NCI-H226 (cell line): Measurements from ENCODE around the gene SHISAL1.
"Not testable (repeated sequence)": the region's sequence is repeated elsewhere in the genome, so short reads cannot be mapped to it uniquely, and the experiment has no call there.

ENCODE experiments used
- DNase-seq: peaks from one replicate; pipeline ENCODE4 v3.0.0-alpha.2; 2015

The SHISAL1 gene

GRCh38 chr22:44325718-44326490, 13.2 kb upstream of the SHISAL1 start:
- no peak for DNase-seq

DNA sequence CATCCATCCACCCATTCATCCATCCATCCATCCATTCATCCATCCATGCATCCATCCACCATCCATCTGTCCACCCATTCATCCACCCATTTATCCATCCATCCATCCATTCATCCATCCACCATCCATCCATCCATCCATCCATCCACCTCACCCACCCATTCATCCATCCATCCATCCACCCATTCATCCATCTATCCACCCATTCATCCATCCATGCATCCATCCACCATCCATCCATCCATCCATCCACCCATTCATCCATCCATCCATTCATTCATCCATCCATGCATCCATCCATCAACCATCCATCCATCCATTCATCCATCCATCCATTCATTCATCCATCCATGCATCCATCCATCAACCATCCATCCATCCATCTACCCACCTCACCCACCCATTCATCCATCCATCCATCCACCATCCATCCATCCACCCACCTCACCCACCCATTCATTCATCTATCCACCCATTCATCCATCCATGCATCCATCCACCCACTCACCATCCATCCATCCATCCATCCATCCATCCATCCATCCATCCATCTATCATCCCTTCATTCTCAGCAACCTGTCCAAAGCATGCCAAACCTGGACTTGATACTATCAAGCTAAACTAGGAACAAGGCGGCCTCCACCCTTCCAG, 10.5 kb upstream of the SHISAL1 start:
- DNase-seq = not testable (repeated sequence)

GRCh38 chr22:44319685-44320084, 6.9 kb upstream of the SHISAL1 start:
- DNase-seq = no peak

GRCh38 chr22:44318751-44319150, 6.0 kb upstream of the SHISAL1 start:
- no peak for DNase-seq

GRCh38 chr22:44317886-44318637, 5.3 kb upstream of the SHISAL1 start:
- DNase-seq = no peak

DNA sequence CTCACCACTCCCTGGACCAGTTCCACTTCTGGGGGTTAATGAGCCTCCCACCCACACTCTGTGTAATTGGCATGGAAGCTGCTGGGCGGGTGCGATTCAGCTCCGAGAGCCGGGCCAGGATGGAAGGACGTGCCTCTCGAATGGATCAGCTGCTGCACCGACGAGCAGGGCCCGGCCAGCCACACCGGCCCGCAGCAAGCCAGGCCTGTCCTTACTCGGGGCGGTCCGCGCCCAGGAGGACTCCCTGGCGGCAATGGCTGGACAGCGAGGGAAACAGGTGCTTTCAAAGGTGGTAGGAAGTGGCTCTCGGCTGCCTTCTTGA, 4.3 kb upstream of the SHISAL1 start:
- DNase-seq = no peak

DNA sequence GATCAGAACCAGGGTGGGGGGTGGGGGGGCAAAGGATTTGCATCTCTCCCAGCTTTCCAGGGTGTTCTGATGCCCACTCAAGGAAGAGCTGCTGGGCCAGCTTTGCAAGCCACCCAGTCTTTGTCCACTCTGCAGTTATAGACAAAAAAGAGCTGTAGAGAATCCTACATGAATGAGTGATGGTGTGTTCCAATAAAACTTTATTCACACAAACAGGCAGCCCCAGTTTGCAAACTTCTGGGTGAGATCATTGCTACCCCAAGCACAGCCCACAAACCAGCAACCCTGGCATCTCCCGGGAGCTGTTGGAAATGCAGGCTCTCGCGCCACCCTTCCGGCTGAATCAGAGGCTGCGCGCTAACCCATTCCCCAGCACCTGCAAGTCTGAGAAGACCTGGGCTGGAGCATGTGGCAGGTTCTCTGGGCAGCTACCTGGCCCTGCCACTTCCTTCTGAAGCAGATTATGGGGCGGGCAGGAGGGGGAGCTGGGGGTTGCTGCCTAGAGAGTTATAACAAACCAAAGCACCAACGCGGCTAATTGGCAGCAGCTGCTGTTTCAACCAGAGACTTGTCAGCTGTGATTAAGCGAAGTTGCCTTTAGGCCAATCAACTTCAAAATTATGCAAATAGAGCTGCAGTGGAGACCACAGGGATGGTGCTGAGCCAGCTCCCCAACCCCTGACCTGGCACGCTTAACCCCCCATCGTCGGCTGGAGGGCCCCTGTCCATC, 3.8 kb upstream of the SHISAL1 start:
- no peak for DNase-seq

DNA sequence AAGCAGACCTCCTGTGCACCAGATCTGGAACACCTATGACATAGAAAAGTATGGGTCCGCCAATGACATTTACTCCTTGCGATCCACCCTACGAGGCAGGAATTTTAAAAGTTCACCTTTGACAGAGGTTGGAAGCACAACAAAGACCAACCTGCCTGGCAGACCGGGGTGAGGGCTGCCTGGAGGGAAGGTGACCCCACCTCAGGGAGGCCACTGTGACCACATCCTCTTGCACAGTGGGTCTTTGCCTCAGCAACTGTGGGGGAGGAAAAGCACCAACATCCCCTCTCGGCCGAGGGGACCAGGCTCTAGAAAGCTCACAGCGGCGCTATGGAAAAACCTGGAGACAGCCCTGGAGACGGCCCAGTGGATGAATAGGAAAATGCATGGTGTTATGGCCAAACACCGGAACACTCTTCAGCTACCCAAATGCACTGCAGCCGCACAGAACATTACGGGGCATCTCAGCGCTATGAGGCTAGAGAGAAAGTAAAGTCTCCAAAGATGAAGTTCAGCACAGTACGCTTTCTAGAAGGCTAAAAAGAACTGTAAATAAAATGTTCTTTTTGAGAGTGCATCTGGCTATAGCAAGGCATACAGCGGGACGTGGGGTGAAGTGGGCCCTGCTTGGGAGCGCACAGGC, 1.8 kb upstream of the SHISAL1 start:
- no peak for DNase-seq

GRCh38 chr22:44313385-44314006, 745 bp upstream of the SHISAL1 start:
- no peak for DNase-seq

DNA sequence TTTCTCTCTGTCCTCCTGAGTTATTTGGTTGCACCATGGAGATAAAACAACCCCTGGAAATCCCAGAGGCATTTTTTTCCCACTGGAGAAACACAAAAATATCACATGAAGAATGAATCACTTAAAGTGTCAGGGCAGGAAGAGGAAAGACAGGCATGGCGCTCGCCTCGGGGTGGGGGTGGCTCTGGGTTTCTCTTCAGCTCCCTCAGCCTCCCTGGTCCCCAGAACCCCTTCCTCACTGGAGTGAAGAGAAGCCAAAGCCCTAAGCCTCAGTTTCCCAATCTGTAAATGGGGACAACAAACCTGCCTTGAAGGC, 938 bp downstream of the SHISAL1 start:
- DNase-seq = peak; percentile 55

- DNase-seq = no peak
Observed at GRCh38 chr22:44311104-44311854, 1.5 kb downstream of the SHISAL1 start.

DNA sequence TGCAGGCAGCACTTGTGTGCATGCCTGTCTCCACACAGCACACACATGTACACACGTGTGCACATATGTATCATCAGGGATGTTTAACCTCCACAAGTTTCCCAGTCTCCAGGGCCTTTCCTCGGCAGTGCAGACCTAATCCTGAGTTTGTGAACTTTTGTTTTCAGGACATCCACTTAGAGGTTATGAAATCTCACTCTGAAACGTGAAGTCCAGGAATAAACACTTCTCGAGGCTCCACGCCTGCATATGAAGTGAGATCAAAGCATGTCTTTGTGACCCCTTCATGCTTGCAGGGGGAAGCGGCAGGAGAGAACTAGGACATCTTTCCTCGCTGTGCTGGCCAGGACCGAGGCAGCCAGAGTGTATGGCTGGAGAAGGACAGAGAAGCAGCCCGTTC, 3.1 kb downstream of the SHISAL1 start:
- no peak for DNase-seq

GRCh38 chr22:44309137-44309536, 3.6 kb downstream of the SHISAL1 start:
- DNase-seq = peak; percentile 80

DNA sequence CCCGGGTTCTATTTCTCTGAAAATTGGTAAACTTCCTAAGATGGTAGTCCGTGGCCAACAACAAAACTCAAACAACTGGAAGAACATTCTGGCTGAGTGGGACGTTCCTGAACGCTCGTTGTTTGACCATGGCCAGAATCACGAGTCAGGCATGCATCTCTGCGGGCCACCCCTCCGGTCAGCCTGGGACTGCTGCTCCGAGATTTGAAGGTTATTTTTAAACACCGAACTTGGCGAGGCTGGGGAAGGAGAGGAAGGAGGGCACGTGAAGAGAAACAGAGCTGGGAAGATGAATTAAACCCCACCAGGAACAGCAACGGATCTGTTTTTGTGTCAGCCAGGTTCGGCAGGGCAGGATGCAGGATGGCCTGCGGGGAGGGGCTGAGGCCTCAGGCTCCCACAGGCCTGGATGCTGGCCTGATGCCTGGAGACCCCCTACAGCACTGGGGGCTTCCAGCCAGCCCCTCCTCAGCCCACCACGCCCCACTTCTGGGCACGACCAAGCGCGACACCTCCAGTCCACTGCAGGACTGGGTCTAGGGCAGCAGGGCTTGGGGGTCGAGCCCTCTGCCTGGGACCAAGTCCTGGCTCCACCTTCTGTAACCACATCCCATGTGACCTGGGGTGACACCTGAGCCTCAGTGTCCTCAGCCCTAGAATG, 5.1 kb downstream of the SHISAL1 start:
- DNase-seq = no peak

- DNase-seq = no peak
Observed at GRCh38 chr22:44305888-44306287, 6.9 kb downstream of the SHISAL1 start.

DNA sequence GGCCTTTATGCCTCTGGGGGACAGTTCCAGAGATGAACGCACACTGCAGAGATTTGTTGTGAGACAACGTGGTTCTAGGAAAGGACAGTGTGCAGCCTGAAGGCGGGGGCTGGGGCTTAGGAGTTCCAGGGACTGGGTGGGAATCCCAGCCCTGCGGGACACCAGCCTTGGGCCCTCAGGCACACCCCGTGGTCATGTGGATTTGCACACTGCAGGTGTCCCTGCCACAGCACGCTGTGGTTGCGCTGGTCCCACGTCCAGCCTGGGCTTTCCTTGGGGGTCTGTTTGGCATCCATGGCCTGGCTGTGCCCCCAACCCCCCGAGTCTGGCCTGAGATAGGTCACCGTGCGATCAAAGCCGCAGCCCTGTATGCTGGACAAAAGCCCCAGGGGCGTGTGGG, 7.3 kb downstream of the SHISAL1 start:
- DNase-seq = no peak

- DNase-seq = no peak
Observed at GRCh38 chr22:44304911-44305310, 7.8 kb downstream of the SHISAL1 start.

DNA sequence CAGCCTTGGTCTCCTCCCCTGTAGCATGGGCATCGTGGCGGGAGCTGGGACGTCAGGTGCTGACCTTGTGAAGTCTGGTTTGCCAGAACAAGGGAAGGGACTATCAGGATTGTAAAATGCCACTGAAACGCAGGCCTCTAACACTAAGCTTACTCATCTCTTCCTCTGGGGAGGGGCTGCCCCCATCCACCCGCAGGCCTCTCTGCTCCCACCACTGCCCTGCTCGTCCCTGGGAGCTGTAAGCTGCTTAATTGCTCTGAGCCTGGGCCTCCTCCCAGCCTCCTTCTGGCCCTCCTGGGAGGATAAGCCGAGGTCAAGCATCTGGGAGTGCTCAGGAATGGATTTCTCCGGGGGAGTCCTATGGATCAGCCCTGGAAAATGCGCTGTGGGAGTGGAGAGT, 8.4 kb downstream of the SHISAL1 start:
- peak; percentile 52 for DNase-seq

DNA sequence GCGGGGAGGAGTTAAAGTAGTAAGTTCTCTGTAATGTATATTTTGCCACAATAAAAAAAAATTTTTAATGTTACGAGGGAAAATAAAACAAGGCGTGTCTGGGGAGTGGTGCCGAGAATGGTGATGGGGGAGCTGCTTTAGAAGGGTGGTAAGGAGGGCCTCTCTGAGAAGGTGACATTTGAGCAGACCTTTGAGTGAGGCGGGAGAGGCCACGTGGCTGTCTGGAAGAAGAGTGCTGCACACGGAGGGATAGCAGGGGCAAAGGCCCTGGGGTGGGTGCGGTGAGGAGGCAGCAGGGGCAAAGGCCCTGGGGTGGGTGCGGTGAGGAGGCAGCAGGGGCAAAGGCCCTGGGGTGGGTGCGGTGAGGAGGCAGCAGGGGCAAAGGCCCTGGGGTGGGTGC, 10.4 kb downstream of the SHISAL1 start:
- not testable (repeated sequence) for DNase-seq

DNA sequence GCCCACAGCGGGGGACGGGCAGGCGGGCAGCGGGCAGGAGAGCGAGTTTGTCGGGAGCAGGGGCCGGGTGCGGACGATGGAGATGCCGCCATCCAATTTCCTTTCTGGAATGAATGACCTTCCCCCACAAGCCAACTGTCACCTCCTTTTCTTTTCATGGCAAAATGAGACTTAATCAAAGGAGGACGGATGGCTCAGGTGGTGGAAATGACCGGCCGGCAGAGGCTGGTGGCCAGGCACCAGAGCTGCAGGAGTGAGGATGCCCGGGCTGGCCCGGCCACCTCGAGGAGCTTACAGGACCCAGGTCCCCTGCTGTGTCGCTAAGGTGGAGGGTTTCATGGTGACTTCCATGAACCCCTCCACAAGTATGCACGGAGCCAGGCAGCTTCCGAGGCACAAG, 11.7 kb downstream of the SHISAL1 start:
- DNase-seq = no peak

DNA sequence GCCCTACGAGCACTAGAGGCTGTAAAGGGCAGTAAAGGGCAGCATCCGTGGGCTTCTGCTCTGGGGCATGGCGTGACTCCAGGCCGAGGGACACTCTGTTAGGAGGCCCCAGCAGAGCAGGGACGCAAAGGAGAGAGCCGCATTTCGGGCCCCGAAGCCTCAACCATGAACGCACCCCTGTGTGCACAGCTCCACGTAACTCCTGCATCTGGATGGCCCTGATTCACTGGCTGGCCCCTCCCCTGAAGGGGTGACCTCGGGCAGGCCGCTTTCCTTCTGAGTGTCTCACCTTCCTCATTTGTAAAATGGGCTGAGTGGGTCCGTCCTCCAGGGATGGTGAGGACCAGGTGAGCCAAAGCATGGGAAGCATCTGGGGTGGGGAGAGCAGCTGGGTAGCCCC, 13.6 kb downstream of the SHISAL1 start:
- DNase-seq = no peak
